ENCODE data around the gene NMT2. TPM values are rescaled to one million over a fixed set of nuclear protein-coding genes. Genes with fewer than 3 reads are reported as not detected.

Gene NMT2
- total RNA-seq, 1 donor from 2014 or later = 17.4 TPM

DNA sequence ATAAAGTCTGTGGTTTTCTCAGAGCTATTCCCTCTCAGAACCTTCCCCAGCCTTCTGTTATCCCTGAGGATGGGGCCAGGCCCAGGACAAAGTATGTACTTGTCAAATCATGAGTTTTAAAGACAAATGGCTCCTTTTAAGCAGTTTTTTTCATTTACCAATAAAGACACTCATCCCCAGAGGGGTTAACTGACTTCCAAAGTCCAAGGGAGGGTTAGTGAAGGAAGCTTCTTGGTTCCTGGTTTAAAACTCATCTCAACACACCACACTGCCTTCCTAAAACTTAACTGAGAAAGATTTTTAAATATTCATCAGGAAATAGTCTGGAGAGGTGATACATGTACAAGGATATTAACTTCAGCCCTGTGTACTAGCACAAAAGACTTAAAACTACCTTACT is 15.9 kb downstream of the NMT2 start:
- Mint-ChIP-seq H3K27me3 (ENCODE audit: unreplicated experiment) (no peaks in the 10 kb centered on the region), H3K27ac (ENCODE audit: unreplicated experiment) (no peak overlapping the region), H3K4me3 (ENCODE audit: unreplicated experiment) (no peak overlapping the region), H3K4me1 (ENCODE audit: unreplicated experiment) (no peaks in the 10 kb centered on the region), H3K9me3 (ENCODE audit: unreplicated experiment) (no peaks in the 10 kb centered on the region), H3K36me3 (ENCODE audit: unreplicated experiment) (no peaks in the 10 kb centered on the region)
- no peak for DNase-seq (ENCODE audit: extremely low spot score, unreplicated experiment)
- TF ChIP-seq, protein P1, sequence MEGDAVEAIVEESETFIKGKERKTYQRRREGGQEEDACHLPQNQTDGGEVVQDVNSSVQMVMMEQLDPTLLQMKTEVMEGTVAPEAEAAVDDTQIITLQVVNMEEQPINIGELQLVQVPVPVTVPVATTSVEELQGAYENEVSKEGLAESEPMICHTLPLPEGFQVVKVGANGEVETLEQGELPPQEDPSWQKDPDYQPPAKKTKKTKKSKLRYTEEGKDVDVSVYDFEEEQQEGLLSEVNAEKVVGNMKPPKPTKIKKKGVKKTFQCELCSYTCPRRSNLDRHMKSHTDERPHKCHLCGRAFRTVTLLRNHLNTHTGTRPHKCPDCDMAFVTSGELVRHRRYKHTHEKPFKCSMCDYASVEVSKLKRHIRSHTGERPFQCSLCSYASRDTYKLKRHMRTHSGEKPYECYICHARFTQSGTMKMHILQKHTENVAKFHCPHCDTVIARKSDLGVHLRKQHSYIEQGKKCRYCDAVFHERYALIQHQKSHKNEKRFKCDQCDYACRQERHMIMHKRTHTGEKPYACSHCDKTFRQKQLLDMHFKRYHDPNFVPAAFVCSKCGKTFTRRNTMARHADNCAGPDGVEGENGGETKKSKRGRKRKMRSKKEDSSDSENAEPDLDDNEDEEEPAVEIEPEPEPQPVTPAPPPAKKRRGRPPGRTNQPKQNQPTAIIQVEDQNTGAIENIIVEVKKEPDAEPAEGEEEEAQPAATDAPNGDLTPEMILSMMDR (IDR thresholded peaks at IDR 0.05) = no peak

DNA sequence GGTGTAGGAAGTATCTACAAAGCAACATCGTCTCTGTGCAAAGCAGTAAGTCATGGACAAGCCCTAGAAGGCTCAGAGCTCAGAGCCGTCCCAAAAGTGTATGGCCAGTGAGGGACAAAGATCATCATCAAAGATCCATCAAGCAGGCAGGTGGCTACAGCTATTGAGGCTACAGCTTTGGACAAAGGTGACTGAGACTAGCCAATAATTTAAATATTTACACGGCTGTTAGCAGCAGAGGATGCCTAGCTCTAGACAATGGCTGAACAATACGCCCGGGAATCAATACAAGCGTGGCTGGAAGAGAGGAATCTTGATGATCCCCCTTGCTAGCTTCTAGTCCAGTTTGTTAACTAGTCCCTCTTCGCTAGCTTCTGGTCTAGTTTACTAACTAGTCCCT is 17.9 kb downstream of the NMT2 start:
- no peaks in the 10 kb centered on the region for H3K27me3 Mint-ChIP-seq (ENCODE audit: unreplicated experiment)
- no peak overlapping the region for H3K4me3 Mint-ChIP-seq (ENCODE audit: unreplicated experiment)
- no peak for DNase-seq (ENCODE audit: extremely low spot score, unreplicated experiment)
- H3K36me3 Mint-ChIP-seq (ENCODE audit: unreplicated experiment) = no peaks in the 10 kb centered on the region
- H3K4me1 Mint-ChIP-seq (ENCODE audit: unreplicated experiment) = no peaks in the 10 kb centered on the region
- H3K9me3 Mint-ChIP-seq (ENCODE audit: unreplicated experiment) = no peaks in the 10 kb centered on the region
- TF ChIP-seq, protein P1 (IDR thresholded peaks at IDR 0.05) = no peak
- no peak overlapping the region for H3K27ac Mint-ChIP-seq (ENCODE audit: unreplicated experiment)

DNA sequence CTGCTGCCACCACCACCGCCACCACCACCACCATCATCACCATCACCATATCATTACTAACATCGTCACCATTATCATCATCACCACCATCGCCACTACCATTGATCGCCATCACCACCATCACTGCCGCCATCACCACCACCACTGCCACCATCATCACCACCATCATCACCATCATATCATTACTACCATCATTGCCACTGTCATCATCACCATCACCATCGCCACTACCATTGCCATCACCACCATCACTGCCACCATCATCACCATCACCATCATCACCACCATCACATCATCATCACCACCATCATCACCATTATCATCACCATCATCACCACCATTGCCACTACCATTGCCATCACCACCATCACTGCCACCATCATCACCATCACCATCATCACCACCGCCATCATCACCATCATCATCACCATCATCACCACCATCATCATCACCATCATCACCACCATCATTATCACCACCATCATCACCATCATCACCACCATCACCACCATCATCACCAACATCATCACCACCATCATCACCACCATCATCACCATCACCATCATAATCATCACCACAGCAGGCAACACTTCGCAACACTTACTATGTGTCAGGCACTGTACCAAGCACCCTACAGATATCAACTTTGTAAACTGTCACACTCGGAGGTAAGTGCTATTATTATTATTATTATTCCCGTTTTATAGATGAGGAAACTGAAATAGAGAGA is 19.3 kb downstream of the NMT2 start:
- no peaks in the 10 kb centered on the region for H3K9me3 Mint-ChIP-seq (ENCODE audit: unreplicated experiment)
- no peak for DNase-seq (ENCODE audit: extremely low spot score, unreplicated experiment)
- TF ChIP-seq, protein P1 (IDR thresholded peaks at IDR 0.05) = no peak
- no peaks in the 10 kb centered on the region for H3K36me3 Mint-ChIP-seq (ENCODE audit: unreplicated experiment)
- no peaks in the 10 kb centered on the region for H3K4me1 Mint-ChIP-seq (ENCODE audit: unreplicated experiment)
- no peak overlapping the region for H3K4me3 Mint-ChIP-seq (ENCODE audit: unreplicated experiment)
- H3K27me3 Mint-ChIP-seq (ENCODE audit: unreplicated experiment) = no peaks in the 10 kb centered on the region
- no peak overlapping the region for H3K27ac Mint-ChIP-seq (ENCODE audit: unreplicated experiment)

DNA sequence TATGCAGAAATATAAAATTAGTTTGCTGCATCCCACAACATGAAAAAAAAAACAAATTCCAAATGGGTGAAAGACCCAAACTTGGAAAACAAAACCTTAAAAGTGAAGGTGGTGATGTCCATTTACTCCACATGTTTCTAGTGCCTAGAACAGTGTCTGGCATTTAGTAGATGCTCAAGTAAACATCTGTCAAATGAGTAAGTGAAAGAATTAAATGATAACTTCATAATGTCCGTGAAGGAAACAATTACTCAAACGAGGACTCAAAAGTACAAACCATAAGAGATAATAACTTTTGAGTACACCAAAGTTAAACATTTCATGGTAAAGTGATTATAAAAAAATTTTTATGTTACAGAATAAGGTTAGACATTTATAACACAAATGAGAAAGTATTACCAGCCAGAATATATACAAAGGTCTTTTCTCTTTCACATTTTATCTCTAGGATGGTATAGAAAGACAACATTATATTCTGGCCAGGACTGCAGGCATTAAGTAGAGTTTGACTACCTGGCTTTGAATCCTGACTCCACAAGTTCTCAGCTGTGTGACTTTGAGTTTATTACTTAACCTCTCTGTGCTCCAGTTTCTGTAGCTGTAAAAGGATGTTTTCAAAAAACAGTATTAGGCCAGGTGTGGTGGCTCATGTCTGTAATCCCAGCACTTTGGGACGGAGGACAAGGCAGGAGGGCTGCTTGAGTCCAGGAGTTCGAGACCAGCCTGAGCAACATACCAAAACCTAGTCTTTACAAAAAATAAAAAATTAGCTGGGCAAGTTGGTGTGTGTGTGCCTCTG is 20.7 kb downstream of the NMT2 start:
- Mint-ChIP-seq H3K36me3 (ENCODE audit: unreplicated experiment) (no peaks in the 10 kb centered on the region), H3K4me3 (ENCODE audit: unreplicated experiment) (no peak overlapping the region), H3K27ac (ENCODE audit: unreplicated experiment) (no peak overlapping the region), H3K9me3 (ENCODE audit: unreplicated experiment) (no peaks in the 10 kb centered on the region), H3K4me1 (ENCODE audit: unreplicated experiment) (no peaks in the 10 kb centered on the region), H3K27me3 (ENCODE audit: unreplicated experiment) (no peaks in the 10 kb centered on the region)
- DNase-seq (ENCODE audit: extremely low spot score, unreplicated experiment) = no peak
- TF ChIP-seq, protein P1 (IDR thresholded peaks at IDR 0.05) = no peak

DNA sequence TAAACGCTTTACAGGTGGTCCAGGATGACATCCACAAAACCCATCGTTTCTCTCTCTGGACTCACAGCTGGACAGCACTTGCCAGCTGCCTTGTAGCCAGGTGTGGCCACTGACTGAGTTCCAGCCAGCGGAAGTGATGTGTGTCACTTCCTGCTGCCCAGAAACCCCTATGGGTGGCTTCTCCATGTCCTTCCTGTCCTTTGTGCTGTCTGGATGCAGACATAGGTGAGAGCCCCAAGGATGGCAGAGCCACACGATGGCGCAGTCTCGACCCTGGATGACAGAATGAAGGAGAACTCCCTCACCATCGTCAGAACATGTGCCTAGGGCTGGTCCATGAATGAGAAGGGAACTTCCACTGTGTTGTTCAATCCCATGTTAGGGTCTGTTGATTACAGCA is 22.1 kb downstream of the NMT2 start:
- Mint-ChIP-seq H3K27ac (ENCODE audit: unreplicated experiment) (no peak overlapping the region), H3K27me3 (ENCODE audit: unreplicated experiment) (no peaks in the 10 kb centered on the region), H3K36me3 (ENCODE audit: unreplicated experiment) (no peaks in the 10 kb centered on the region), H3K4me3 (ENCODE audit: unreplicated experiment) (no peak overlapping the region), H3K9me3 (ENCODE audit: unreplicated experiment) (no peaks in the 10 kb centered on the region), H3K4me1 (ENCODE audit: unreplicated experiment) (no peaks in the 10 kb centered on the region)
- no peak for DNase-seq (ENCODE audit: extremely low spot score, unreplicated experiment)
- TF ChIP-seq, protein P1 (IDR thresholded peaks at IDR 0.05) = no peak

Measured in osteocyte (in vitro differentiated cells).